HCT116 (cell line): ENCODE results near the gene NFE2L3. TPM values are rescaled to one million over a fixed set of nuclear protein-coding genes. Genes with fewer than 3 reads are reported as not detected.

Experiments
- ATAC-seq: fragments of 200-7000 bp; cut with Tn5 transposase; 2 replicates; pipeline ENCODE4 v1.9.1; 2020; ENCODE audit warnings: mild to moderate bottlenecking, moderate library complexity
- BruUV-seq: library from RNA; stranded (reverse); fragments of 400-500 nt; replicated peaks from 2 replicates; lab custom pipeline; 2021; lab: Mats Ljungman, UMichigan
- CTCF ChIA-PET: fragments of 300-600 bp; sonication (Branson Sonifier 250); formaldehyde crosslinking; loops from one replicate; lab custom pipeline; 2021; ENCODE audit warnings: antibody characterized with exemption; lab: Charles Lee
- POLR2A ChIA-PET: fragments of 300-600, 350-600 bp; sonication (Branson Sonifier 250); formaldehyde crosslinking; loops from one replicate; lab custom pipeline; 2021; ENCODE audit warnings: antibody characterized with exemption; lab: Charles Lee
- RAD21 ChIA-PET, 2 experiments: fragments of 300-600 bp; sonication (Branson Sonifier 250); formaldehyde crosslinking; loops; one replicate each; lab custom pipeline; 2023; ENCODE audit warnings: low total read pairs in 2 of 2; ENCODE audit not compliant: uncharacterized antibody in 2 of 2, unreplicated experiment in 2 of 2, low non-redundant PET in 1 of 2; lab: Charles Lee
- DNase-seq: peaks from one replicate; pipeline ENCODE4 v3.0.0-alpha.2; 2010; ENCODE audit warnings: low read depth, low spot score
- H2AFZ ChIP-seq: fragments of 200-600 bp; shearing (Covaris generic), sonication (generic); 2 replicates; pipeline ENCODE4 v1.6.1; 2017; ENCODE audit warnings: low read depth, mixed run types, mixed read lengths, antibody characterized with exemption, low read length; ENCODE audit not compliant: poor library complexity, severe bottlenecking
- H3K27ac ChIP-seq: 2 replicates; pipeline ENCODE4 v1.5.1; 2012; ENCODE audit warnings: low read depth, low read length
- H3K27me3 ChIP-seq: fragments of 200-600 bp; sonication (generic); 2 replicates; pipeline ENCODE4 v1.6.1; 2016; ENCODE audit warnings: mixed run types, low read length, mixed read lengths; ENCODE audit not compliant: insufficient read depth
- H3K36me3 ChIP-seq, 2 experiments: fragments of 200-500 bp in 1 of 2; fragments of 200-600 bp in 1 of 2; sonication (Bioruptor generic) in 1 of 2; sonication (generic) in 1 of 2; 2 replicates each; pipeline versions ENCODE4 v1.5.1 to v1.6.1; 2014 to 2016; ENCODE audit warnings: low read length in 2 of 2, inconsistent platforms in 1 of 2, mixed read lengths in 1 of 2, mixed run types in 1 of 2; ENCODE audit not compliant: insufficient read depth in 2 of 2, control insufficient read depth in 1 of 2
- H3K4me1 ChIP-seq, 2 experiments: fragments of 200-600 bp in 1 of 2; sonication (generic) in 1 of 2; 2 replicates each; pipeline versions ENCODE4 v1.5.1 to v1.6.1; 2012 to 2017; ENCODE audit warnings: low read length in 2 of 2, inconsistent platforms in 1 of 2, mild to moderate bottlenecking in 1 of 2, mixed read lengths in 1 of 2, mixed run types in 1 of 2, moderate library complexity in 1 of 2; ENCODE audit not compliant: insufficient read depth in 2 of 2, control insufficient read depth in 1 of 2
- H3K4me2 ChIP-seq: fragments of 200-600 bp; sonication (generic); 2 replicates; pipeline ENCODE4 v1.6.1; 2017; ENCODE audit warnings: mixed run types, low read length, mixed read lengths
- H3K4me3 ChIP-seq, 2 experiments: fragments of 200-600 bp in 1 of 2; sonication (generic) in 1 of 2; replicated peaks in 1 of 2; 2 replicates each; pipeline ENCODE4 v1.5.1; 2011 to 2016; ENCODE audit warnings: low read length in 2 of 2, control low read depth in 1 of 2, low read depth in 1 of 2, mild to moderate bottlenecking in 1 of 2, mixed read lengths in 1 of 2, mixed run types in 1 of 2
- H3K79me2 ChIP-seq: fragments of 200-600 bp; sonication (generic); 2 replicates; pipeline ENCODE4 v1.6.1; 2017; ENCODE audit warnings: mild to moderate bottlenecking, mixed run types, low read length, moderate library complexity, mixed read lengths; ENCODE audit not compliant: insufficient read depth
- H3K9ac ChIP-seq: fragments of 200-600 bp; sonication (generic); 2 replicates; pipeline ENCODE4 v1.6.1; 2016; ENCODE audit warnings: low read length, mixed read lengths
- H3K9me2 ChIP-seq: fragments of 200-600 bp; sonication (generic), shearing (Covaris generic); 2 replicates; pipeline ENCODE4 v1.6.1; 2017; ENCODE audit warnings: mixed run types, mild to moderate bottlenecking, moderate library complexity; ENCODE audit not compliant: insufficient read depth
- H3K9me3 ChIP-seq, 2 experiments: fragments of 200-500 bp in 1 of 2; fragments of 200-600 bp in 1 of 2; sonication (Bioruptor generic) in 1 of 2; sonication (generic) in 1 of 2; 2 replicates each; pipeline ENCODE4 v1.6.1; 2014 to 2017; ENCODE audit warnings: low read length in 2 of 2, mixed read lengths in 2 of 2, inconsistent platforms in 1 of 2, low read depth in 1 of 2, mild to moderate bottlenecking in 1 of 2, mixed run types in 1 of 2, moderate library complexity in 1 of 2; ENCODE audit not compliant: control insufficient read depth in 1 of 2, insufficient read depth in 1 of 2
- H4K20me1 ChIP-seq: fragments of 200-600 bp; sonication (generic), shearing (Covaris generic); 2 replicates; pipeline ENCODE4 v1.6.1; 2017; ENCODE audit warnings: mixed run types, mild to moderate bottlenecking, moderate library complexity; ENCODE audit not compliant: insufficient read depth
- CBX3 ChIP-seq: IDR thresholded peaks from 2 replicates; pipeline ENCODE4 v1.6.1; 2012; ENCODE audit warnings: low read depth
- CEBPB ChIP-seq: IDR thresholded peaks from 2 replicates; pipeline ENCODE4 v1.6.1; 2012; ENCODE audit warnings: low read depth
- EZH2 ChIP-seq: fragments of 200-600 bp; sonication (generic); IDR thresholded peaks from 2 replicates; pipeline ENCODE4 v1.6.1; 2017; ENCODE audit warnings: antibody characterized with exemption, mixed run types
- FOSL1 ChIP-seq: IDR thresholded peaks from 2 replicates; pipeline ENCODE4 v1.6.1; 2012; ENCODE audit warnings: low read depth
- JUND ChIP-seq: IDR thresholded peaks from 2 replicates; pipeline ENCODE4 v1.6.1; 2012
- POLR2A ChIP-seq: IDR thresholded peaks from 2 replicates; pipeline ENCODE4 v1.7.0; 2011; ENCODE audit warnings: borderline replicate concordance; ENCODE audit not compliant: insufficient read depth, insufficient read length; ENCODE audit errors: extremely low read depth
- POLR2AphosphoS5 ChIP-seq: IDR thresholded peaks from 2 replicates; pipeline ENCODE4 v1.6.1; 2011; ENCODE audit warnings: mild to moderate bottlenecking, low read depth, low read length, moderate library complexity
- RAD21 ChIP-seq: IDR thresholded peaks from 2 replicates; pipeline ENCODE4 v1.6.1; 2012; ENCODE audit warnings: low read depth, mild to moderate bottlenecking
- SIN3A ChIP-seq: IDR thresholded peaks from 2 replicates; pipeline ENCODE4 v1.6.1; 2012; ENCODE audit warnings: low read depth
- SP1 ChIP-seq: IDR thresholded peaks from 2 replicates; pipeline ENCODE4 v1.6.1; 2012; ENCODE audit warnings: low read depth
- SRF ChIP-seq: IDR thresholded peaks from 2 replicates; pipeline ENCODE4 v1.6.1; 2012; ENCODE audit warnings: low read depth
- YY1 ChIP-seq: IDR thresholded peaks from 2 replicates; pipeline ENCODE4 v1.6.1; 2011; ENCODE audit warnings: low read length, low read depth, moderate library complexity, mild to moderate bottlenecking; ENCODE audit not compliant: insufficient replicate concordance; ENCODE audit errors: extremely low read depth
- ZFX ChIP-seq: fragments of 450-650 bp; IDR thresholded peaks from 2 replicates; pipeline ENCODE4 v1.6.1; 2017
- intact Hi-C: fragments of 100-400 bp; cut with micrococcal nuclease; formaldehyde crosslinking; loops from 2 replicates; pipeline ENCODE4 v1.10.0; 2022
- total RNA-seq: library from RNA; stranded (reverse); gene quantifications from one replicate; pipeline ENCODE4 v1.2.1, GENCODE V29; 2021; ENCODE audit not compliant: unreplicated experiment
- TF ChIP-seq, protein P1 (sequence below): IDR thresholded peaks from 2 replicates; pipeline ENCODE4 v1.6.1; 2012
- TF ChIP-seq, protein P2 (sequence below): IDR thresholded peaks from 2 replicates; pipeline ENCODE4 v1.6.1; 2012
- TF ChIP-seq, protein P3 (sequence below): IDR thresholded peaks from 2 replicates; pipeline ENCODE4 v1.6.1; 2011; ENCODE audit warnings: mild to moderate bottlenecking, low read length, moderate library complexity; ENCODE audit not compliant: insufficient replicate concordance; ENCODE audit errors: extremely low read depth
- TF ChIP-seq, protein P4 (sequence below), 3 experiments: fragments of 200-600 bp in 1 of 3; sonication (generic) in 1 of 3; IDR thresholded peaks in 2 of 3; conservative IDR thresholded peaks in 1 of 3; 2 replicates each; pipeline ENCODE4 v1.5.1; 2012 to 2017; ENCODE audit warnings: low read depth in 2 of 3, low read length in 2 of 3, antibody characterized with exemption in 1 of 3, borderline replicate concordance in 1 of 3, control low read depth in 1 of 3, mild to moderate bottlenecking in 1 of 3, mixed read lengths in 1 of 3, mixed run types in 1 of 3, moderate library complexity in 1 of 3; ENCODE audit not compliant: insufficient read depth in 1 of 3

NFE2L3 gene
- total RNA-seq, 1 experiment from 2014 or later, result 27.0 TPM

DNA sequence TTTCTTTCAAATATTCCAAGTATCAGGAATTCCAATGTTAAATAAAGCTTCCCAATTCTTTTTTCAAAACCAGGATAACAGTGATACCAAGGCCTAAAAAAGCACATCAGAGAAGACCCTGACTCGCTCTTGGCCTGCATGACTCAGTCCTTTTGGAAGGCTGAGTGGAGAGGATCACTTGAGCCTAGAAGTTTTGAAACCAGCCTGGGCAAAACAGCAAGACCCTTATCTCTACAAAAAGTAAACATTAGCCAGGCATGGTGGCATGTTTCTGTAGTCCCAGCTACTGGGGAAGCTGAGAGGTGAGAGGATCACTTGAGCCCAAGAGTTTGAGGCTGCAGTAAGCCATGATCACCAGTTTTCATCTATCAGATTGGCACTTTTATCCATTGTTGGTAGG lies 18.7 kb downstream of the NFE2L3 start:
- intact Hi-C loops, result no loop called here
- no peaks in the 10 kb centered on the region for H4K20me1 ChIP-seq
- no peaks in the 10 kb centered on the region for H3K9me2 ChIP-seq
- H3K27ac ChIP-seq, result no peak overlapping the region
- ChIA-PET CTCF (no interaction called here), RAD21 (interaction anchor here in 1 of 2 experiments (0.7 kb wide), 1 partner anchor 175 kb away, joined by 4 read pairs; no protein-coding TSS in a partner anchor)
- H3K4me2 ChIP-seq, result no peak overlapping the region
- no peak overlapping the region for H3K4me3 ChIP-seq
- H3K9ac ChIP-seq, result no peak overlapping the region
- peaks cover 8% of the 10 kb centered on the region; the same call in 1 of the 2 replicates for H3K79me2 ChIP-seq
- no peaks in the 10 kb centered on the region for H3K9me3 ChIP-seq
- H3K27me3 ChIP-seq, result no peaks in the 10 kb centered on the region
- peaks cover 5 to 8% of the 10 kb centered on the region in 2 experiments; a peak in 2 of 4 replicates for H3K4me1 ChIP-seq
- DNase-seq, result no peak
- no peak for TF ChIP-seq RAD21
- TF ChIP-seq, protein P1, sequence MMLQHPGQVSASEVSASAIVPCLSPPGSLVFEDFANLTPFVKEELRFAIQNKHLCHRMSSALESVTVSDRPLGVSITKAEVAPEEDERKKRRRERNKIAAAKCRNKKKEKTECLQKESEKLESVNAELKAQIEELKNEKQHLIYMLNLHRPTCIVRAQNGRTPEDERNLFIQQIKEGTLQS, result no peak
- TF ChIP-seq, protein P2, sequence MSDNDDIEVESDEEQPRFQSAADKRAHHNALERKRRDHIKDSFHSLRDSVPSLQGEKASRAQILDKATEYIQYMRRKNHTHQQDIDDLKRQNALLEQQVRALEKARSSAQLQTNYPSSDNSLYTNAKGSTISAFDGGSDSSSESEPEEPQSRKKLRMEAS, result no peak
- no peak for TF ChIP-seq POLR2A
- TF ChIP-seq CEBPB, result no peak
- TF ChIP-seq EZH2, result no peak
- TF ChIP-seq POLR2AphosphoS5, result no peak
- no peak for TF ChIP-seq YY1
- TF ChIP-seq FOSL1, result no peak
- TF ChIP-seq JUND, result no peak
- TF ChIP-seq ZFX, result no peak
- TF ChIP-seq, all 23 proteins: peak for 0
- BruUV-seq, result no TSS peak
- H2AFZ ChIP-seq, result no peak overlapping the region
- no peak for ATAC-seq
- H3K36me3 ChIP-seq, result no peaks in the 10 kb centered on the region
- POLR2A ChIA-PET, result interaction anchor here (1.4 kb wide), 1 partner anchor 10 kb away, joined by 4 read pairs; no protein-coding TSS in a partner anchor

DNA sequence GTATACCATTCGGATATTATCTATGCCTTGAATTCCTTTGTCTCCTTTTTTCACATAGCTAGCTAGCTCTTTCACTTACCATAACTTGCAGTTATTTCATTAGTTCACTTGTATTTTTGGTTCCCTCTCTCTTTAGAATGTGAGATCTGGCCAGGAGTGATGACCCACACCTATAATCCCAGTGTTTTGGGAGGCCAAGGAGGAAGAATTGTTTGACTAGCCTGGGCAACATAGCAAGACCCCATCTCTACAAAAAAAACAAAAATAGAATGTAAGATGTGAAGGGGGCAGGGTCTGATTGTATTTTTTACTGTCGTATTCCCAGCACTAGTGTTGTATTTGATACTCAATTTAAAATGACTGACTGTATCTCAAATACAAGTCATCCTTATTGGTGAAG lies 19.6 kb downstream of the NFE2L3 start:
- Histone ChIP-seq H3K9me2 (no peaks in the 10 kb centered on the region), H4K20me1 (no peaks in the 10 kb centered on the region), H3K79me2 (peaks cover 4% of the 10 kb centered on the region; the same call in 1 of the 2 replicates), H2AFZ (no peak overlapping the region), H3K9ac (no peak overlapping the region), H3K36me3 (no peaks in the 10 kb centered on the region), H3K4me2 (no peak overlapping the region), H3K4me3 (no peak overlapping the region), H3K4me1 (peaks cover 5 to 8% of the 10 kb centered on the region in 2 experiments; a peak in 2 of 4 replicates), H3K27ac (no peak overlapping the region), H3K27me3 (no peaks in the 10 kb centered on the region), H3K9me3 (no peaks in the 10 kb centered on the region)
- RAD21 ChIA-PET, result interaction anchor here in 1 of 2 experiments (0.7 kb wide), 1 partner anchor 176 kb away, joined by 4 read pairs; no protein-coding TSS in a partner anchor
- intact Hi-C loops, result no loop called here
- DNase-seq, result no peak
- CTCF ChIA-PET, result no interaction called here
- ATAC-seq, result no peak
- POLR2A ChIA-PET, result no interaction called here
- BruUV-seq, result no TSS peak
- TF ChIP-seq, protein P3, sequence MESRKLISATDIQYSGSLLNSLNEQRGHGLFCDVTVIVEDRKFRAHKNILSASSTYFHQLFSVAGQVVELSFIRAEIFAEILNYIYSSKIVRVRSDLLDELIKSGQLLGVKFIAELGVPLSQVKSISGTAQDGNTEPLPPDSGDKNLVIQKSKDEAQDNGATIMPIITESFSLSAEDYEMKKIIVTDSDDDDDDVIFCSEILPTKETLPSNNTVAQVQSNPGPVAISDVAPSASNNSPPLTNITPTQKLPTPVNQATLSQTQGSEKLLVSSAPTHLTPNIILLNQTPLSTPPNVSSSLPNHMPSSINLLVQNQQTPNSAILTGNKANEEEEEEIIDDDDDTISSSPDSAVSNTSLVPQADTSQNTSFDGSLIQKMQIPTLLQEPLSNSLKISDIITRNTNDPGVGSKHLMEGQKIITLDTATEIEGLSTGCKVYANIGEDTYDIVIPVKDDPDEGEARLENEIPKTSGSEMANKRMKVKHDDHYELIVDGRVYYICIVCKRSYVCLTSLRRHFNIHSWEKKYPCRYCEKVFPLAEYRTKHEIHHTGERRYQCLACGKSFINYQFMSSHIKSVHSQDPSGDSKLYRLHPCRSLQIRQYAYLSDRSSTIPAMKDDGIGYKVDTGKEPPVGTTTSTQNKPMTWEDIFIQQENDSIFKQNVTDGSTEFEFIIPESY, result no peak
- TF ChIP-seq CBX3 (no peak), FOSL1 (no peak), EZH2 (no peak), POLR2AphosphoS5 (no peak), ZFX (no peak), SIN3A (no peak), SRF (no peak), SP1 (no peak), CEBPB (no peak)
- TF ChIP-seq, protein P2, result no peak
- TF ChIP-seq, protein P4, sequence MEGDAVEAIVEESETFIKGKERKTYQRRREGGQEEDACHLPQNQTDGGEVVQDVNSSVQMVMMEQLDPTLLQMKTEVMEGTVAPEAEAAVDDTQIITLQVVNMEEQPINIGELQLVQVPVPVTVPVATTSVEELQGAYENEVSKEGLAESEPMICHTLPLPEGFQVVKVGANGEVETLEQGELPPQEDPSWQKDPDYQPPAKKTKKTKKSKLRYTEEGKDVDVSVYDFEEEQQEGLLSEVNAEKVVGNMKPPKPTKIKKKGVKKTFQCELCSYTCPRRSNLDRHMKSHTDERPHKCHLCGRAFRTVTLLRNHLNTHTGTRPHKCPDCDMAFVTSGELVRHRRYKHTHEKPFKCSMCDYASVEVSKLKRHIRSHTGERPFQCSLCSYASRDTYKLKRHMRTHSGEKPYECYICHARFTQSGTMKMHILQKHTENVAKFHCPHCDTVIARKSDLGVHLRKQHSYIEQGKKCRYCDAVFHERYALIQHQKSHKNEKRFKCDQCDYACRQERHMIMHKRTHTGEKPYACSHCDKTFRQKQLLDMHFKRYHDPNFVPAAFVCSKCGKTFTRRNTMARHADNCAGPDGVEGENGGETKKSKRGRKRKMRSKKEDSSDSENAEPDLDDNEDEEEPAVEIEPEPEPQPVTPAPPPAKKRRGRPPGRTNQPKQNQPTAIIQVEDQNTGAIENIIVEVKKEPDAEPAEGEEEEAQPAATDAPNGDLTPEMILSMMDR (IDR thresholded peaks at IDR 0.05 in 2 of 3, conservative IDR thresholded peaks at IDR 0.05 in 1 of 3; ENCODE audit: borderline replicate concordance in 1 of 3, insufficient read depth in 1 of 3, low read depth in 2 of 3, low read length in 2 of 3), result no peak
